Activated CD4-positive, CD25-positive, alpha-beta regulatory T cell (primary cell): Measurements from ENCODE around the gene TCEANC2.
A peak's percentile ranks its signal among the peaks of the same experiment; 100 is the strongest.

Experiments used
- DNase-seq, 4 experiments: peaks; one replicate each; lab custom pipeline; 2025; lab: John Stamatoyannopoulos, UW

Gene TCEANC2

GRCh38 chr1:54114955-54115354 lies 61.5 kb downstream of the TCEANC2 start:
- no peak for DNase-seq

- no peak for DNase-seq
These were observed 62.1 kb downstream of the TCEANC2 start for GRCh38 chr1:54115520-54115919.

GRCh38 chr1:54117815-54118563 lies 64.6 kb downstream of the TCEANC2 start:
- no peak for DNase-seq

- DNase-seq: no peak
These were observed 65.3 kb downstream of the TCEANC2 start for GRCh38 chr1:54118704-54119103.

GRCh38 chr1:54120018-54120697 lies 66.8 kb downstream of the TCEANC2 start:
- no peak for DNase-seq

GRCh38 chr1:54120698-54121481 lies 67.5 kb downstream of the TCEANC2 start:
- DNase-seq: no peak

GRCh38 chr1:54121482-54122134 lies 68.2 kb downstream of the TCEANC2 start:
- DNase-seq: peak; percentile 14 to 35 (median 25)

GRCh38 chr1:54122135-54122751 lies 68.8 kb downstream of the TCEANC2 start:
- DNase-seq: no peak

- no peak for DNase-seq
These were observed 69.6 kb downstream of the TCEANC2 start for GRCh38 chr1:54122992-54123391.

- no peak for DNase-seq
These were observed 71.1 kb downstream of the TCEANC2 start for GRCh38 chr1:54124472-54124871.

GRCh38 chr1:54124906-54125305 lies 71.5 kb downstream of the TCEANC2 start:
- no peak for DNase-seq

GRCh38 chr1:54125386-54126070 lies 72.1 kb downstream of the TCEANC2 start:
- DNase-seq: no peak

GRCh38 chr1:54126271-54126815 lies 72.9 kb downstream of the TCEANC2 start:
- no peak for DNase-seq

- DNase-seq: no peak
These were observed 74.3 kb downstream of the TCEANC2 start for GRCh38 chr1:54127594-54128300.

- no peak for DNase-seq
These were observed 76.5 kb downstream of the TCEANC2 start for GRCh38 chr1:54129858-54130257.

GRCh38 chr1:54131419-54131818 lies 78.0 kb downstream of the TCEANC2 start:
- no peak for DNase-seq

- no peak for DNase-seq
These were observed 79.1 kb downstream of the TCEANC2 start for GRCh38 chr1:54132495-54132894.

- DNase-seq: no peak
These were observed 80.9 kb downstream of the TCEANC2 start for GRCh38 chr1:54134295-54134694.

GRCh38 chr1:54135436-54136120 lies 82.2 kb downstream of the TCEANC2 start:
- DNase-seq: no peak
